ENCODE data around the gene ATP6V1E1. TPM values are rescaled to one million over a fixed set of nuclear protein-coding genes. Genes with fewer than 3 reads are reported as not detected.

The ATP6V1E1 gene
- total RNA-seq, 2 experiments from 2014 or later: 74.5 to 75.5 TPM

GRCh38 chr22:17592201-17592600 is 36.3 kb downstream of the ATP6V1E1 start:
- CTCF ChIA-PET: interaction anchor here (0.6 kb wide), 1 partner anchor 210 kb away, joined by 3 read pairs; no protein-coding TSS in a partner anchor
- no peak overlapping the region for H3K4me3 Mint-ChIP-seq

GRCh38 chr22:17590586-17590985 is 38.0 kb downstream of the ATP6V1E1 start:
- Mint-ChIP-seq H3K9me3 (no peaks in the 10 kb centered on the region), H3K27ac (no peak overlapping the region)

More at GRCh38 chr22:17592201-17592600, 36.3 kb downstream of the ATP6V1E1 start:
- Mint-ChIP-seq H3K9me3 (no peaks in the 10 kb centered on the region), H3K27me3 (ENCODE audit: low read depth) (no peaks in the 10 kb centered on the region), H3K27ac (peak overlapping the region; percentile 9), H3K36me3 (ENCODE audit: low read depth) (peaks cover 31% of the 10 kb centered on the region), H3K4me1 (ENCODE audit: low read depth) (no peaks in the 10 kb centered on the region)
- intact Hi-C loops (cut with micrococcal nuclease): no loop called here
- DNase-seq: no peak

GRCh38 chr22:17589810-17590375 is 38.7 kb downstream of the ATP6V1E1 start:
- intact Hi-C loops (cut with micrococcal nuclease): no loop called here
- Mint-ChIP-seq H3K36me3 (ENCODE audit: low read depth) (peaks cover 21% of the 10 kb centered on the region), H3K27ac (no peak overlapping the region)

More at GRCh38 chr22:17590586-17590985, 38.0 kb downstream of the ATP6V1E1 start:
- Mint-ChIP-seq H3K36me3 (ENCODE audit: low read depth) (peaks cover 21% of the 10 kb centered on the region), H3K27me3 (ENCODE audit: low read depth) (no peaks in the 10 kb centered on the region), H3K4me3 (no peak overlapping the region), H3K4me1 (ENCODE audit: low read depth) (no peaks in the 10 kb centered on the region)
- CTCF ChIA-PET: no interaction called here
- DNase-seq: no peak
- intact Hi-C loops (cut with micrococcal nuclease): no loop called here

GRCh38 chr22:17588606-17589005 is 39.9 kb downstream of the ATP6V1E1 start:
- Mint-ChIP-seq H3K4me3 (no peak overlapping the region), H3K9me3 (no peaks in the 10 kb centered on the region), H3K4me1 (ENCODE audit: low read depth) (no peaks in the 10 kb centered on the region), H3K36me3 (ENCODE audit: low read depth) (peaks cover 14% of the 10 kb centered on the region), H3K27me3 (ENCODE audit: low read depth) (no peaks in the 10 kb centered on the region), H3K27ac (no peak overlapping the region)
- intact Hi-C loops (cut with micrococcal nuclease): no loop called here
- DNase-seq: no peak
- CTCF ChIA-PET: interaction anchor here (0.6 to 1.1 kb wide), 2 partner anchors 10 to 575 kb away, joined by 3 to 4 read pairs; no protein-coding TSS in a partner anchor

More at GRCh38 chr22:17589810-17590375, 38.7 kb downstream of the ATP6V1E1 start:
- H3K27me3 Mint-ChIP-seq (ENCODE audit: low read depth): no peaks in the 10 kb centered on the region
- CTCF ChIA-PET: no interaction called here
- no peaks in the 10 kb centered on the region for H3K4me1 Mint-ChIP-seq (ENCODE audit: low read depth)
- no peak overlapping the region for H3K4me3 Mint-ChIP-seq
- H3K9me3 Mint-ChIP-seq: no peaks in the 10 kb centered on the region
- DNase-seq: no peak

GRCh38 chr22:17587629-17588028 is 40.9 kb downstream of the ATP6V1E1 start:
- DNase-seq: no peak
- no peaks in the 10 kb centered on the region for H3K9me3 Mint-ChIP-seq
- CTCF ChIA-PET: interaction anchor here (1.1 kb wide), 1 partner anchor 9 kb away, joined by 4 read pairs; no protein-coding TSS in a partner anchor
- no peak overlapping the region for H3K4me3 Mint-ChIP-seq
- H3K27me3 Mint-ChIP-seq (ENCODE audit: low read depth): no peaks in the 10 kb centered on the region
- intact Hi-C loops (cut with micrococcal nuclease): no loop called here
- H3K4me1 Mint-ChIP-seq (ENCODE audit: low read depth): no peaks in the 10 kb centered on the region
- H3K36me3 Mint-ChIP-seq (ENCODE audit: low read depth): peaks cover 9% of the 10 kb centered on the region
- H3K27ac Mint-ChIP-seq: no peak overlapping the region

GRCh38 chr22:17586831-17587440 is 41.6 kb downstream of the ATP6V1E1 start:
- Mint-ChIP-seq H3K4me3 (no peak overlapping the region), H3K9me3 (no peaks in the 10 kb centered on the region), H3K27ac (no peak overlapping the region), H3K36me3 (ENCODE audit: low read depth) (peaks cover 7% of the 10 kb centered on the region), H3K27me3 (ENCODE audit: low read depth) (no peaks in the 10 kb centered on the region), H3K4me1 (ENCODE audit: low read depth) (no peaks in the 10 kb centered on the region)
- intact Hi-C loops (cut with micrococcal nuclease): no loop called here
- CTCF ChIA-PET: no interaction called here
- no peak for DNase-seq

GRCh38 chr22:17583151-17583550 is 45.4 kb downstream of the ATP6V1E1 start:
- Mint-ChIP-seq H3K36me3 (ENCODE audit: low read depth) (no peaks in the 10 kb centered on the region), H3K27ac (no peak overlapping the region), H3K4me3 (no peak overlapping the region), H3K9me3 (no peaks in the 10 kb centered on the region), H3K27me3 (ENCODE audit: low read depth) (peaks cover 3% of the 10 kb centered on the region), H3K4me1 (ENCODE audit: low read depth) (no peaks in the 10 kb centered on the region)
- intact Hi-C loops (cut with micrococcal nuclease): no loop called here
- CTCF ChIA-PET: interaction anchor here (0.6 kb wide), 1 partner anchor 82 kb away, joined by 3 read pairs; no protein-coding TSS in a partner anchor
- DNase-seq: no peak

GRCh38 chr22:17581631-17582030 is 46.9 kb downstream of the ATP6V1E1 start:
- intact Hi-C loops (cut with micrococcal nuclease): no loop called here
- no peak for DNase-seq
- Mint-ChIP-seq H3K4me1 (ENCODE audit: low read depth) (no peaks in the 10 kb centered on the region), H3K27me3 (ENCODE audit: low read depth) (peaks cover 3% of the 10 kb centered on the region), H3K36me3 (ENCODE audit: low read depth) (no peaks in the 10 kb centered on the region), H3K9me3 (no peaks in the 10 kb centered on the region), H3K27ac (no peak overlapping the region), H3K4me3 (no peak overlapping the region)
- CTCF ChIA-PET: no interaction called here

GRCh38 chr22:17581056-17581455 is 47.5 kb downstream of the ATP6V1E1 start:
- no peak overlapping the region for H3K27ac Mint-ChIP-seq
- CTCF ChIA-PET: interaction anchor here (0.5 kb wide), 1 partner anchor 392 kb away, joined by 4 read pairs; no protein-coding TSS in a partner anchor
- H3K36me3 Mint-ChIP-seq (ENCODE audit: low read depth): no peaks in the 10 kb centered on the region
- intact Hi-C loops (cut with micrococcal nuclease): no loop called here
- peaks cover 3% of the 10 kb centered on the region for H3K27me3 Mint-ChIP-seq (ENCODE audit: low read depth)
- H3K4me1 Mint-ChIP-seq (ENCODE audit: low read depth): no peaks in the 10 kb centered on the region
- H3K4me3 Mint-ChIP-seq: no peak overlapping the region
- no peaks in the 10 kb centered on the region for H3K9me3 Mint-ChIP-seq
- no peak for DNase-seq

- Mint-ChIP-seq H3K4me1 (ENCODE audit: low read depth) (no peaks in the 10 kb centered on the region), H3K27ac (no peak overlapping the region), H3K4me3 (no peak overlapping the region), H3K36me3 (ENCODE audit: low read depth) (no peaks in the 10 kb centered on the region), H3K9me3 (no peaks in the 10 kb centered on the region), H3K27me3 (ENCODE audit: low read depth) (peaks cover 3% of the 10 kb centered on the region)
- intact Hi-C loops (cut with micrococcal nuclease): no loop called here
- DNase-seq: no peak
- CTCF ChIA-PET: no interaction called here
These were observed 48.0 kb downstream of the ATP6V1E1 start for GRCh38 chr22:17580441-17581031.

GRCh38 chr22:17579535-17579981 is 49.0 kb downstream of the ATP6V1E1 start:
- CTCF ChIA-PET: interaction anchor here (1.3 kb wide), 1 partner anchor 9 kb away, joined by 4 read pairs; no protein-coding TSS in a partner anchor
- DNase-seq: no peak
- peaks cover 3% of the 10 kb centered on the region for H3K27me3 Mint-ChIP-seq (ENCODE audit: low read depth)
- no peaks in the 10 kb centered on the region for H3K36me3 Mint-ChIP-seq (ENCODE audit: low read depth)
- H3K9me3 Mint-ChIP-seq: no peaks in the 10 kb centered on the region
- H3K4me1 Mint-ChIP-seq (ENCODE audit: low read depth): no peaks in the 10 kb centered on the region
- H3K27ac Mint-ChIP-seq: no peak overlapping the region
- intact Hi-C loops (cut with micrococcal nuclease): no loop called here
- H3K4me3 Mint-ChIP-seq: no peak overlapping the region

GRCh38 chr22:17578136-17578754 is 50.3 kb downstream of the ATP6V1E1 start:
- intact Hi-C loops (cut with micrococcal nuclease): no loop called here
- no peak for DNase-seq
- no peaks in the 10 kb centered on the region for H3K4me1 Mint-ChIP-seq (ENCODE audit: low read depth)
- no peak overlapping the region for H3K4me3 Mint-ChIP-seq
- peaks cover 3% of the 10 kb centered on the region for H3K27me3 Mint-ChIP-seq (ENCODE audit: low read depth)
- CTCF ChIA-PET: interaction anchor here (0.7 to 1.3 kb wide), 2 partner anchors 10 to 91 kb away, joined by 3 to 4 read pairs; no protein-coding TSS in a partner anchor
- no peaks in the 10 kb centered on the region for H3K9me3 Mint-ChIP-seq
- H3K27ac Mint-ChIP-seq: no peak overlapping the region
- no peaks in the 10 kb centered on the region for H3K36me3 Mint-ChIP-seq (ENCODE audit: low read depth)
